ENCODE data around the gene TARBP2.

GRCh38 chr12:53464685-53465418 lies 36.2 kb upstream of the TARBP2 start:
- TF ChIP-seq CTCF (IDR thresholded peaks at IDR 0.05) (no peak), POLR2A (IDR thresholded peaks at IDR 0.05) (no peak), POLR2AphosphoS5 (IDR thresholded peaks at IDR 0.05) (no peak)
